Left colon (tissue), 2 donors: ENCODE results near the gene VDAC1. TPM values are rescaled to one million over a fixed set of nuclear protein-coding genes. Genes with fewer than 3 reads are reported as not detected.
"Not testable (repeated sequence)": the region's sequence is repeated elsewhere in the genome, so short reads cannot be mapped to it uniquely, and the experiment has no call there.

Experiments used
- ATAC-seq: fragments of 200-7000 bp; cut with Tn5 transposase; one replicate; pipeline ENCODE4 v1.9.1; 2020; ENCODE audit warnings: mild to moderate bottlenecking, moderate library complexity
- DNase-seq, 2 donors: peaks; one replicate each; pipeline ENCODE4 v3.0.0-alpha.2; 2020
- intact Hi-C, 2 donors: fragments of 100-400 bp; cut with DNase I in 1 of 2; cut with micrococcal nuclease in 1 of 2; formaldehyde crosslinking; loops; one replicate each; pipeline versions ENCODE4 v1.11.2 to v1.14.0; 2022; cut with DNase I, micrococcal nuclease
- long read RNA-seq: library from polyadenylated mRNA; unstranded; transcript quantifications from one replicate; pipeline ENCODE4 v2.0.0, GENCODE V29; 2021
- total RNA-seq, 2 donors: library from RNA; stranded (reverse); fragmentation: NEBNext Ultra II Directional; extraction: Animal tissue kit (Norgen Biotek cat#: 25700); gene quantifications; one replicate each; pipeline ENCODE4 v1.2.1, GENCODE V29; 2021
- donor health status: DM: no; HTN: no; CAD: no.
- donor health status: DM: yes; HTN: yes; CAD: no.

The VDAC1 gene
- 100 to 1,000 TPM; 229 to 263 TPM for total RNA-seq
- long read RNA-seq, transcript VDAC1-203 (9 exons, 1,873 nt): major isoform, 580 of 729 reads
- long read RNA-seq, transcript VDAC1-201 (9 exons, 1,953 nt): minor isoform, 6 of 729 reads
- long read RNA-seq, transcript VDAC1-207 (4 exons, 635 nt): minor isoform, 7 of 729 reads
- long read RNA-seq, transcript VDAC1-202 (9 exons, 1,807 nt): minor isoform, 100 of 729 reads
- long read RNA-seq, partial matches to known transcripts: 16 of 729 reads
- long read RNA-seq, other reads (novel, unspliced or antisense): 19 of 729 reads

DNA sequence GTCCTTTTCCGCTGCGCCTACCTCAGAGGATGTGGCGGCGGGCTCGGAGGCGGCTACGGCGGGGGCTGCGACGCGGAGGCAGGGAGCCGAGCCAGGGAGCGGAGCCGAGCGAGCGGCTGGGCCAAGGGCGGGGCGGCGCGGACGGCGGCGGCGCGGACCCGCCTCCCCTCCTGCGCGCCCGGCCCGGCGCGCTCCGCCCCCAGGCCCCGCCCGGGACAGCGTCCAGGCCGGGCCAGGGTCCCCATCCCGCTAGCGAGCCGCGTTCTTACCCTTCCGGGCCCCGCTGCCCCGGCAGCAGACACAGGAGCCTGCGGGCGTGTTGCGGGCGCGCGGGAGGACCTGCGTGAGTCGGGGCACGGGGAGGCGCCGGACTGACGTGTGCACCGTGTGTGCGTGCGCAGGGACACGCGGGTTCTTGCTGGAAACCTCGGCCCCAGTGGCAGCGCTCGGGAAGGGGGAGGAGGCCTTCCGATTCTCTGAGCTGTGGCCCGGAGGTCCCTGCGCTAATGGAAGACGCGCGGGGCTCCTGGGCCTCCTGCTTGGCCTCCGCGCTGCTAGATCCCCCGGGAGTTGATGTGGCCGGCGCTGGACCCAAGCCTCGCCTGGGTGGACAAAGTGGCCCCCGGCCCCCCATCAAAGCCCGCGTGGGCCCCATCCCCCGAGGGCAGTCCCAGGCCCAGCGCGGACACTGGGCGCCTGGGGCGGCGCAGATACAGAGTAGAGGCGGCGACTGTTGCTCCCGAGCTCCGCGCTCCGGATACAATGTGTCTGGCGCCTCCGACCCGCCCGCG, at the start of gene VDAC1:
Gene VDAC1 (minus strand): TSS at position 350 of the 791 bp plus-strand sequence. CDS start 11,963 bp downstream, outside the sequence.
- ATAC-seq: peak; percentile 84
- DNase-seq: peak; percentile 71 to 81
- intact Hi-C loops: no loop called here

DNA sequence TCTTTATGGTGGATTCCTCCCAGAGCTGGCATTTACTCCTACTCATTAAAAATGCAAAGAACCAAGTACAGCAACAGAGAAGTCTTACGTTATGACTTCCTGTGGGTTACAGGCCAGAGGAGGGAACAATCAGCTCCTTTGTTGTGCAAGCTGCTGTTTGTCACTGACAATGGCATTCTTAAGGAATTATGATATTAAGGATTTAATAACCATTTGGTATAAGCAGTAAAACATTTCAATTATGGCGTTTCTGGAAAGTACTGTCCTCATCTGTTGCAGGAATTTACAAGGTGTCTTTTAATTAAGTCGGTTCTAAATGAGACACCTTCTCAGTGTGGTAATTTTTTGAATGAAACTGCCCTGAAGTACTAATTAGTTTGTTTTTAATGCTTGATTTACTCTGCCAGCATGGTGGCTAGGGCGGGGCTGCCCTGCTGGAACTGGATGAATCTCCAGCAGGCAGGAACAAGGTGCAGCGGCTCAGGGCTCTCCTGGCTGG, 49.1 kb upstream of the VDAC1 start:
- intact Hi-C loops: no loop called here
- DNase-seq: peak; percentile 44 to 47
- ATAC-seq: peak; percentile 90

DNA sequence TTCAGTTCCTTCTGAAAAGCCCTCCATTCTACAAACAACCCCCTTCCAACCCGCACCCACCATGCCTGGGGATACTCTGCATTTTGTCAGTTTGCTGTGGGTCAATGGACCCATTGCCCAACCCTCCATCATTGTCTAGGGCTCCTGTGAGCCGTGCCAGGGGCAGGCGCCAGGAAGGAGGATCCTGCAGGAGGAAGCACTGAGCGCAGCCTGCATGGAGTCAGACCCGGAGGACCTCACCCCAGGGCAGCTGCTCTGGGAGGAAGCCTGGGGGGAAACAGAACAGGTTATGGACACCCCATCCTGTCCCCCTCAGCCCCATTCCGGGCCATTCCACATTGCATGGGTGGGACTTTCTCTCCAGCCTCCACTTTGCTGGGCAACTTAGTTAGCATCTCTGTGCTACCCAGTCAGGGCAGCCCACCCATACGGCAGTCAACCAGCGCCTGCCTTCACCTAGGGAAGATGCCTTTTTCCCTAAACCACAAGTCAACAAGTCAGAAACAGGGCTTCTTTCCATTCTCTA, 48.6 kb upstream of the VDAC1 start:
- no peak for ATAC-seq
- no peak for DNase-seq
- intact Hi-C loops: no loop called here

DNA sequence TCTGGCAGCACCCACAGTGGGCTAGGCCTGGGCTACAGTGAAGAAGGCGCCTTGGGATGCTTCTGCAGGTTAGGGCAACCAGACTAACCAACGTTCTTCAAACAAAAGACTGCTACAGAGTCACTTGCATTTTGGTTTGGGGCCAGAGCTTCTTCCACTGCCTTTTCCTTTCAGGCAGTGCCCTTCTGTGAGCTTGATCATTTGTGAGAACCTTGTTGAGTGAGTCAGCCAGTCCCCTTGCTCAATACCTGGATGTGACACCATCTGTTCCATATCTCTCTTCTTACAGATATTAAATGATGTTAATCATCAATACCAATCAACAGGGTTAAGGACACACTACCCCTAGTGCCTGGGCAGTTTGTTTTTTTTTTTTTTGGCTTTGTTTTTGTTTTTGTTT, 46.5 kb upstream of the VDAC1 start:
- intact Hi-C loops: no loop called here
- ATAC-seq: no peak
- DNase-seq: no peak

GRCh38 chr5:134048864-134049263, 44.1 kb upstream of the VDAC1 start:
- ATAC-seq (no peak), DNase-seq (no peak)
- intact Hi-C loops: no loop called here

DNA sequence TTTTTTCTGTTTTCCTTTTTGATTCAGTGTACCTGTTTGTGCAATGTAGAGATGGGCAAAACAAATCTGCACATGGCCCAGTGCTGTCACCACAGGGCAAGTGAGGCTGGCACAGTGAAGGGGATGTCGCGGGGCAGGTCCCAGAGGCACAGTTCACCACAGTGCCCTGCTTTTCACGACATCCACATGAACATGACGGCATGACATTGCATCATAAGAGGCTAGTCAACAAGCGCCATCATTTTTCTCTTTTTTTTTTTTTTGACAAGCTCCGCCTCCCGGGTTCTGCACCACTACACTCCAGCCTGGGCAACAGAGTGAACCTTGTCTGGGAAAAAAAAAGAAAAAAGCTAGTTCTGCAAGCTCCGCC, 42.9 kb upstream of the VDAC1 start:
- no peak for ATAC-seq
- intact Hi-C loops: no loop called here
- no peak for DNase-seq

DNA sequence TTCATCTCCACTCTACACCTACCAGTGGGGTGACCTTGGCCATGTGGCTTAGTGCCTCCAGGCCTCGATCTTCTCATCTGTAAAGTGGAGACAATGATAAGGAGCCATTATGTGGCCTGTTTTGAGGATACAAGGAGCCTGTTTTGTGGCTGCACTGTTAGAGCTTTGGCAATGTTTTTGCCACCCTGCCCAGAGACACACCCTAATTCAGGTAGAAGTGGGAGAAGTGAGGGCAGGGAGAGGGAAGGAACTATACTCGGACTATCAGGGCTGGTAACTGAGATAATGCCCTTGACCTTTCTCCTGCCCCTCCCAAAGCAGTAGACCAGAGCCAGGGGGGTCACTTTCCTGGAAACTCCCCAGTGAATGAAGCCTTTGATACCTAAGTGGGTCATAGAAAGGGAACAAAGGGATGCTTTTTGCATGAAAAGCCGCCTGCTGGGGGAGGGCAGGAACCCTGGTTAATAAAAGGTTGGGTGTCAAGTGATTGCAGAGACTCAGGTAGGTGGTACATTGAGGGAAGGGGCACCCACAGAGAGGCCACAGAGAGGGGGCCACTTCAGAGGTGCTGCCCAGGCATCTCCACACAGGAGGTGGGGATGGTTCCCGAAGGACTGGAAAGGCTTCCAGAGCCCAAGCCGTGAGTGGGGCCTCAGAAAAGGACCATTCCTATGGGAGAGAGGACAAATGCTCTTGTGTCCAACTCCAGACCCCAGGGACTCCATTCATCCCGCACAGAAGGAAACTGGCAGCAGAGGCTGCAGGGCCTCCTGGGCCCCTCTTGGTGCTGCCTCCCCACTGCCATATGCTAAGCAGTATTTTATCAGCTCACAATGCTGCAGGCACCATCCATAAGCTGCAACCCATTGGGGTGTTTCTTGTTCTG, 42.3 kb upstream of the VDAC1 start:
- DNase-seq (no peak), ATAC-seq (peak; percentile 41)
- intact Hi-C loops: no loop called here

GRCh38 chr5:134046330-134046729, 41.6 kb upstream of the VDAC1 start:
- ATAC-seq: no peak
- no peak for DNase-seq
- intact Hi-C loops: no loop called here

GRCh38 chr5:134043793-134044792, 39.3 kb upstream of the VDAC1 start:
- intact Hi-C loops: loop anchor here in 1 of 2 donors (5.0 kb wide), 1 partner anchor 103 kb away; no protein-coding TSS in a partner anchor
- DNase-seq (no peak), ATAC-seq (no peak)

DNA sequence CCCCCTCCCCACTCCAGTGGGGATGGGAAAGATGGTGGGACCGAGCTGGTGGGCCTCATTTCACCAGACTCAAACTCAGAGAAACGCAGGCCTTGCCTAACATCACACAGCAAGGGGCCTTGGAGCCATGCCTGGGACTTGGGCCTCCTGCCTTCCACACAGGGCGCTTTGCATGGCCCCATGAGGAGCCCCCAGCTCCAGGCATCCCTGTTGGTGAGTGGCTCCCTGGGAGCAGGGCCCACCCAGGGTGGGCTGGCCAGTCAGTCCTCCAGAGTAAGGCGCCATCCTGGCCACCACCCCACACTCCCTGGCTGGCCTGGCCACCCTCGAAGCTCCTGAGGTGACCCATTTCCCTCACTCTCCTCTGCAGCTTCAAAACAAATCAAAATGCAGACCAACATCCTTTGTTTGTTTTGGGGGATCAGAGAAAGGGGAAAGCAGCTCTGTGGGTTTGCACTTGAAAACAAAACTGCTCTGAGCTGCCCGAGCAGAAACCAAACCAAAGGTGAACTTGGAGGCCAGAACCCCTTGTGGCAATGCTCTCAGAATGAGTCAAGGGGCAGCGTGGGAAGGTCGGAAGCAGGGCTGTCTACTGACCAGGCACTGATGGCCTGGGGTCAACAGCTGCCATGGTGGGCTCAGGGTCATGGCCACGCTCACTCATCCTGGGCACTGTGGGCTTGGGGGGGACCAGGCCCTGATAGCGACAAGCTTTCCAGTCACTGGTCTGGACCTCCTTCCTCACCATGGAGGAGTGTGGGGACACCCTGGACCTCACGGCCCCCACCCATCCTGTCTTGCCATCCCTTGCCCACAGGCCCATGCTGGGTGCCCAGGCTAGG, 37.0 kb upstream of the VDAC1 start:
- DNase-seq (no peak), ATAC-seq (no peak)
- intact Hi-C loops: loop anchor here in 1 of 2 donors (5.0 kb wide), 1 partner anchor 106 kb away; no protein-coding TSS in a partner anchor

DNA sequence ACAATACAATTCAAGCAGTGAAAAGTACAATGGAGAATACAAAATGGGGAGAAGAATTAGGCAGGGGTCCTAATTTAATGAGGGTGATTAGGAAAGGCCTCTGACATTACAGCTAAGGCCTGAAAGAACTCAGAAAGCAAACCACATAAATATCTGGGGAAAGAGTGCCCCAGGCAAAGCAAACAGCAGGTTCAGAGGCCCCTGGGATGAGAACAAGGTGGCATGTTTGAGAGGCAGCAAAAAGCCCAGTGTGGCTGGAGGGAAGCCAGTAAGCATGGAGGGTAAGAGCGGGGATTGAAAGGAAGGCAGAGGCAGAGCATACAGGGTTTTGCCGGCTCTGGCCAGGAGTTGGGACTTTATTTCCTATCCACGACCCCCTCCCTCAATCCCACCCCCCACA, 33.4 kb upstream of the VDAC1 start:
- DNase-seq: no peak
- no peak for ATAC-seq
- intact Hi-C loops: no loop called here

DNA sequence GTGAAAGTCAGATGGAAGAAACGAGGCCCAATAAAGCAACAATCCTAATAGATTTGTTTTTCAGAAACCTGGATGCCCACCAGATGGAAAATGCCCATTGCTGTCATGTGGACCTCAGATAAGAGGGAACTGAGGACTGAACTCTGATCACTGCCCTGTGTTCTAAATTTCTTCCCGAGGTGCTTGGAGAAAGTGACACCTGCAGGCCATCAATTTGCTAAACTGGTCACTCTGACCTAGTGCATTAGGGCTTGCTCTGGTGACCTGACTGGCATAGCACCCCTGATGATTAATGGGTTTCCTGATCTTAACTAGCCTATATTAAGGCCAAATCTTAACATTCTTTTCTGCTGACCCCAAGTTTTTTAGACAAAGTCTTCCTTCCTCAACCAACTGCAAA, 32.4 kb upstream of the VDAC1 start:
- DNase-seq (no peak), ATAC-seq (peak; percentile 44)
- intact Hi-C loops: no loop called here

DNA sequence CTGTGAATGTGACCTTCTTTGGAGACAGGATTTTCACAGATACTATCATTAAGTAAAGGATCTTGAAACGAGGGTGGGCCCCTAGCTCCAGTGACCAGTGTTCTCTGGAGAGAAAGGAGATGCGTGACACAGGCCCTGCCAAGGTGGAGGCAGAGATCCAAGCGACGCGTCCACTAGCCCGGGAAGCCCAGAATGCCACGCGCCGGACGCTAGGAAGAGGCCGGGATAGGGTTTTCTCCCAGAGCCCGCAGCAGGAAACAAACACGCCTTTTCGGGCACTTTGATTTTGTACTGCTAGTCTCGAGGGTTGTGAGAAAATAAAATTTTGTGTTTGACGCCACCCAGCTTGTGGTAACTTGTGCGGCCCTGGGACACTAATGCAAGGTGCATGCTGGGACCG, 29.6 kb upstream of the VDAC1 start:
- intact Hi-C loops: no loop called here
- no peak for ATAC-seq
- DNase-seq: no peak

GRCh38 chr5:134030303-134030964, 25.7 kb upstream of the VDAC1 start:
- DNase-seq, intact Hi-C loops, ATAC-seq: not testable (repeated sequence)

DNA sequence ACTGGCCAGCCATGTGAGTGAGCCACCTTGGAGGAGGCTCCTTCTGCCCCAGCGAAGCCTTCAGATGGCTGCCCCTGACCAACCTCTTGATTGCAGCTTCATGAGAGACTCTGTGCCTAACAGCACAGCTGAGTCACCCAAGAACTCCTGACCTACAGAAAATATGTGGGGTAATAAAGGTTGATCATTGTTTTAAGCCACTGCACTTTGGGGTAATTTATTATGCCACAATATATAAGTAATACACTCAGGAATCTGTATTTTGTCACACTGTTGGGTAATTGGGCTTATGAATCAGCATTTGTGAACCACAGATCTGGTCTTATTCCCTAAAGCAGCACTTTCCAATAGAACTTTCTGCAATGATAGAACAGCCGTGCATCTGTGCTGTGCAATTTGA, 24.4 kb upstream of the VDAC1 start:
- ATAC-seq: peak; percentile 78
- intact Hi-C loops: no loop called here

GRCh38 chr5:134028496-134028895, 23.7 kb upstream of the VDAC1 start:
- no peak for ATAC-seq
- no peak for DNase-seq
- intact Hi-C loops: no loop called here

More for the DNA sequence above, 24.4 kb upstream of the VDAC1 start:
- DNase-seq: no peak

DNA sequence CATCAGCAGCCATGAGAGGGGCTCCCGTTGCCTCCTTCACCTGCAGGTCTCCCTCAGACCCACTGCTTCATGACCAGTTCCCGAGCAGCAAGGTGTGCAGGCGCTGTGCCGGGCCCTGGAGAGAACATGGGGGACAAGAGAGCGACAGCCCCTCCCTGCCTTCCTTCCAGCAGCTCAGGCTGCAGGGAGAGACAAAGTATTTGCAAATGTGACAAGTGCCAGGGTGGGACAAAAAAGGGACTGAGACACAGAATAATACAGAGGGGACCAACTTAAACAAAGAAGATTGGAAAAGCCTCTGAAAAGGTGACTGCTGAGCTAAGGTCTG, 22.5 kb upstream of the VDAC1 start:
- DNase-seq (no peak), ATAC-seq (no peak)
- intact Hi-C loops: no loop called here
